Fibroblast of peridontal ligament (primary cell): ENCODE results near the gene POU2F3.

Source experiments
- DNase-seq: peaks from one replicate; pipeline ENCODE4 v3.0.0-alpha.2; 2010; ENCODE audit errors: extremely low read depth

POU2F3 gene

GRCh38 chr11:120284272-120284671 lies 44.3 kb downstream of the POU2F3 start:
- DNase-seq: no peak

GRCh38 chr11:120285256-120285655 lies 45.3 kb downstream of the POU2F3 start:
- DNase-seq: peak; percentile 82

GRCh38 chr11:120288021-120288420 lies 48.1 kb downstream of the POU2F3 start:
- DNase-seq: no peak

GRCh38 chr11:120289426-120289825 lies 49.5 kb downstream of the POU2F3 start:
- no peak for DNase-seq

- DNase-seq: no peak
These were observed 51.0 kb downstream of the POU2F3 start for GRCh38 chr11:120290956-120291355.

GRCh38 chr11:120293038-120293800 lies 53.3 kb downstream of the POU2F3 start:
- DNase-seq: no peak

- DNase-seq: no peak
These were observed 54.2 kb downstream of the POU2F3 start for GRCh38 chr11:120294096-120294495.

GRCh38 chr11:120295099-120295498 lies 55.2 kb downstream of the POU2F3 start:
- DNase-seq: no peak

- no peak for DNase-seq
These were observed 56.6 kb downstream of the POU2F3 start for GRCh38 chr11:120296554-120296953.

- no peak for DNase-seq
These were observed 58.5 kb downstream of the POU2F3 start for GRCh38 chr11:120298461-120298860.

- no peak for DNase-seq
These were observed 62.3 kb downstream of the POU2F3 start for GRCh38 chr11:120302001-120302805.

- peak; percentile 73 for DNase-seq
These were observed 63.2 kb downstream of the POU2F3 start for GRCh38 chr11:120303004-120303637.

- DNase-seq: no peak
These were observed 64.6 kb downstream of the POU2F3 start for GRCh38 chr11:120304526-120304925.

GRCh38 chr11:120305286-120305685 lies 65.3 kb downstream of the POU2F3 start:
- no peak for DNase-seq

- peak; percentile 91 for DNase-seq
These were observed 66.7 kb downstream of the POU2F3 start for GRCh38 chr11:120306519-120307242.

- no peak for DNase-seq
These were observed 67.5 kb downstream of the POU2F3 start for GRCh38 chr11:120307476-120307875.

- DNase-seq: no peak
These were observed 68.1 kb downstream of the POU2F3 start for GRCh38 chr11:120308081-120308480.

GRCh38 chr11:120310870-120311269 lies 70.9 kb downstream of the POU2F3 start:
- DNase-seq: no peak

- DNase-seq: no peak
These were observed 74.9 kb downstream of the POU2F3 start for GRCh38 chr11:120314861-120315260.

GRCh38 chr11:120316880-120317688 lies 77.1 kb downstream of the POU2F3 start:
- DNase-seq: peak; percentile 70
